Measurements from ENCODE around the gene PODXL. TPM values are rescaled to one million over a fixed set of nuclear protein-coding genes. Genes with fewer than 3 reads are reported as not detected.

The PODXL gene
- total RNA-seq, 4 donors from 2014 or later: 7.9 to 21.3 (median 13.2) TPM

GRCh38 chr7:131536361-131536849 is 20.0 kb downstream of the PODXL start:
- Histone ChIP-seq H3K36me3 (no peaks in the 10 kb centered on the region), H3K27ac (peak overlapping the region in 3 of 4 donors; percentile 74 to 77 (median 76)), H3K4me3 (no peak overlapping the region), H3K4me1 (peaks cover 39 to 53% of the 10 kb centered on the region in 2 donors), H3K27me3 (no peaks in the 10 kb centered on the region), H3K9me3 (no peaks in the 10 kb centered on the region)
- intact Hi-C loops (cut with DNase I; ENCODE audit: low total_unique reads): no loop called here
- in situ Hi-C loops (cut with MboI; ENCODE audit: low sequenced_read_pairs in 4 of 4): no loop called here
- ATAC-seq: no peak
- no peak for TF ChIP-seq CTCF (IDR thresholded peaks at IDR 0.05 in 4 of 5, conservative IDR thresholded peaks at IDR 0.05 in 1 of 5)
- TF ChIP-seq POLR2A (IDR thresholded peaks at IDR 0.05): no peak
- DNase-seq: no peak

GRCh38 chr7:131533566-131534561 is 22.6 kb downstream of the PODXL start:
- Histone ChIP-seq H3K4me3 (no peak overlapping the region), H3K27ac (peak overlapping the region; percentile 52 to 77 (median 75)), H3K9me3 (no peaks in the 10 kb centered on the region), H3K27me3 (no peaks in the 10 kb centered on the region), H3K4me1 (peaks cover 14 to 31% of the 10 kb centered on the region in 2 donors), H3K36me3 (no peaks in the 10 kb centered on the region)
- no peak for TF ChIP-seq CTCF (IDR thresholded peaks at IDR 0.05 in 4 of 5, conservative IDR thresholded peaks at IDR 0.05 in 1 of 5)
- TF ChIP-seq POLR2A (IDR thresholded peaks at IDR 0.05): no peak
- in situ Hi-C loops (cut with MboI; ENCODE audit: low sequenced_read_pairs in 4 of 4): no loop called here
- no peak for DNase-seq
- intact Hi-C loops (cut with DNase I; ENCODE audit: low total_unique reads): no loop called here
- ATAC-seq: no peak

- in situ Hi-C loops (cut with MboI; ENCODE audit: low sequenced_read_pairs in 4 of 4): no loop called here
- no peaks in the 10 kb centered on the region for H3K9me3 ChIP-seq
- no peak for DNase-seq
- peak overlapping the region; percentile 52 to 77 (median 75) for H3K27ac ChIP-seq
- H3K27me3 ChIP-seq: no peaks in the 10 kb centered on the region
- TF ChIP-seq CTCF (IDR thresholded peaks at IDR 0.05 in 4 of 5, conservative IDR thresholded peaks at IDR 0.05 in 1 of 5) (no peak), POLR2A (IDR thresholded peaks at IDR 0.05) (no peak)
- peak; percentile 11 to 25 for ATAC-seq
- no peak overlapping the region for H3K4me3 ChIP-seq
- no peaks in the 10 kb centered on the region for H3K36me3 ChIP-seq
- intact Hi-C loops (cut with DNase I; ENCODE audit: low total_unique reads): no loop called here
- peaks cover 6 to 28% of the 10 kb centered on the region in 2 donors for H3K4me1 ChIP-seq
These were observed 23.3 kb downstream of the PODXL start for GRCh38 chr7:131533151-131533559.

- no peak for DNase-seq
- peaks cover 1 to 24% of the 10 kb centered on the region in 2 donors for H3K4me1 ChIP-seq
These were observed 23.8 kb downstream of the PODXL start for GRCh38 chr7:131532570-131533091.

More at GRCh38 chr7:131532570-131533091, 23.8 kb downstream of the PODXL start:
- TF ChIP-seq POLR2A (IDR thresholded peaks at IDR 0.05): no peak
- no peak for TF ChIP-seq CTCF (IDR thresholded peaks at IDR 0.05 in 4 of 5, conservative IDR thresholded peaks at IDR 0.05 in 1 of 5)
- no peak for ATAC-seq
- Histone ChIP-seq H3K27me3 (no peaks in the 10 kb centered on the region), H3K9me3 (no peaks in the 10 kb centered on the region), H3K4me3 (no peak overlapping the region), H3K27ac (peak overlapping the region; percentile 52 to 77 (median 75)), H3K36me3 (no peaks in the 10 kb centered on the region)
- in situ Hi-C loops (cut with MboI; ENCODE audit: low sequenced_read_pairs in 4 of 4) (no loop called here), intact Hi-C loops (cut with DNase I; ENCODE audit: low total_unique reads) (no loop called here)

Measured in gastrocnemius medialis (tissue), 4 donors.